ENCODE measurements around the gene B4GALT3.

- TF ChIP-seq ARNTL (CRISPR knock-in tag; IDR thresholded peaks at IDR 0.05; ENCODE audit: borderline replicate concordance, low read depth) (no peak), ZNF70 (CRISPR knock-in tag; IDR thresholded peaks at IDR 0.05) (no peak), ZFP3 (CRISPR knock-in tag; IDR thresholded peaks at IDR 0.05) (no peak), SNAI2 (CRISPR knock-in tag; IDR thresholded peaks at IDR 0.05) (no peak), PPARA (CRISPR knock-in tag; IDR thresholded peaks at IDR 0.05; ENCODE audit: borderline replicate concordance) (no peak), POU6F1 (CRISPR knock-in tag; IDR thresholded peaks at IDR 0.05; ENCODE audit: borderline replicate concordance, low read depth) (no peak), ZNF8 (CRISPR knock-in tag; IDR thresholded peaks at IDR 0.05) (no peak), ZFP30 (CRISPR knock-in tag; IDR thresholded peaks at IDR 0.05) (no peak), ISL1 (CRISPR knock-in tag; IDR thresholded peaks at IDR 0.05) (no peak)
These were observed 48.4 kb upstream of the B4GALT3 start, which contains the start of gene TOMM40L for GRCh38 chr1:161225534-161226319.

Data from SK-N-SH treated with all-trans-retinoic acid at 6 μM for 48 hours (cell line).